ENCODE results near the gene ENPP1.
"Not testable (repeated sequence)": the region's sequence is repeated elsewhere in the genome, so short reads cannot be mapped to it uniquely, and the experiment has no call there.

Gene ENPP1

DNA sequence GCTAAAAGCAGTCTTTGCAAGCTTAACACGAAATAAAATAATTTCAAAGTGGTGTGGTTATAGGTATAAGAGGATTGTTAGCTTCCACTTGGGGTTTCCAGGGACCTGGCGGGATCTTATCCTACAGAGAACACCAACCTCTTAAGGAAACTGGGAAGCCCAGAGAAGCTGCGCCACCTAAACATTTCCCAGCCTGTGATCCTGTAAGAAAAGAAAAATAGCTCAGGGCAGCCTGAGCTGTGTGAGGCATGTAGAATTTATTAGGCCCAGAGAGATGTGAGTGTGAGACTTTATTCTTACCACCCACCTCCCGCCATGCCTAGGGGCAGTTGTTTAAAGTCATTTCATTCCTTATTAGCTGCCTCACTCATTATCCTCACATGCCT is 89.2 kb downstream of the ENPP1 start:
- no peaks in the 10 kb centered on the region for H3K9me3 Mint-ChIP-seq
- H3K4me1 Mint-ChIP-seq (ENCODE audit: low read depth), result no peaks in the 10 kb centered on the region
- H3K27ac Mint-ChIP-seq, result no peak overlapping the region
- H3K27me3 Mint-ChIP-seq, result peaks cover 15% of the 10 kb centered on the region
- no peak overlapping the region for H3K4me3 Mint-ChIP-seq
- no peaks in the 10 kb centered on the region for H3K36me3 Mint-ChIP-seq (ENCODE audit: low read depth)

DNA sequence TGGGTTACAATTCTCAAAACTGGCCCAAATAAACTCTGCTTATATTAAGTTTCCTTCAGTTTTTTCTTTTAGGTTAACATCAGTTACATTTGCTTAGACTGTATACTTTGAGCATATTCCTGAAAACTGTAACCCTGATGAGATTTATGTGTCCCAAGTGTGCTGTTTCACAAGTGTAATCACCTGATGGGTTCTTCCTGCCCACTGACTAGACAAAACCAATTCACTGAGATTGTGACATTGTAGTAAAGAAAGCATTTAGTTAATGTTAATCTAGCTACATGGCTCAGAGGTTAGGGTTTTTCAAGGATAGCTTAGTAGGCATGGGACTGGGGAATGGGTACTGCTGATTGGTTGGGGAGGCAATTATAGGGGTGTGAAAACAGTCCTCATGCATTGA is 89.8 kb downstream of the ENPP1 start:
- Mint-ChIP-seq H3K36me3 (ENCODE audit: low read depth) (no peaks in the 10 kb centered on the region), H3K4me1 (ENCODE audit: low read depth) (no peaks in the 10 kb centered on the region), H3K4me3 (no peak overlapping the region), H3K9me3 (no peaks in the 10 kb centered on the region), H3K27me3 (peaks cover 13% of the 10 kb centered on the region), H3K27ac (no peak overlapping the region)

DNA sequence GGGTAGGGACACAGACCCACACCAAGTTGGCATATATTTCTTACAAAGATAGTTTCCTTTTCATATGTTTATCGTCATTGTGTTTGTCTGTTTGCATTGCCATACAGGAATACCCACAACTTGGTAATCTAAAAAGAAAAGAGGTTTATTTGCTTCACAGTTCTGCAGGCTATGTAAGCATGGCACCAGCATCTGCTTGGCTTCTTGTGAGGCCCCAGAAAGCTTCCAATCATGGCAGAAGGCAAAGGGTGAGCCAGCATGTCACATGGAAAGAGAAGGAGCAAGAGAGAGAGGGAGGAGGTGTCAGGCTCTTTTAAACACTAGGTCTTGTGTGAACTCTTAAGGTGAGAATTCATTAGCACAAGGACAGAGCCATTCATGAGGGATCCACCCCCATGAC is 90.9 kb downstream of the ENPP1 start:
- Mint-ChIP-seq H3K27me3 (peaks cover 18% of the 10 kb centered on the region), H3K9me3 (no peaks in the 10 kb centered on the region), H3K4me3 (no peak overlapping the region), H3K27ac (no peak overlapping the region), H3K4me1 (ENCODE audit: low read depth) (no peaks in the 10 kb centered on the region), H3K36me3 (ENCODE audit: low read depth) (no peaks in the 10 kb centered on the region)

DNA sequence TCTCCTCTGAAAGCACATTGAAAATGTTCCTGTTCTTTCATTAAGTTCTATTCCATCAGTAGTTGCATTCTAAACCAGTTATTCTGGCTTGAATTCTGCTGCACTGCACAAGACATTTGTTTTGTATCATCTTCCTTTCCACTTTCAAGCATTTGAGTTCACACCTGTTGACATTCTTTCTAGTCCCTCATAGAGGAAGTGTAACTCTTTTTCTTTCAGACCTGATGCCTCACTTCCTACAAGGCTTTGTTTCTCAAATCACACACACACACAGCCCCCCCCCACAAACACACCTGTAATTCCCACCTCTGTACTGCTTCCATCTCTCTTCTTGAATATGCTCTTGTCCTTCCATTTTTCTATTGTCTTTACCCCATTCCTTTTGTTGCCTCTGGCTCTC is 92.4 kb downstream of the ENPP1 start:
- Mint-ChIP-seq H3K36me3 (ENCODE audit: low read depth) (no peaks in the 10 kb centered on the region), H3K4me1 (ENCODE audit: low read depth) (no peaks in the 10 kb centered on the region), H3K9me3 (no peaks in the 10 kb centered on the region), H3K4me3 (no peak overlapping the region), H3K27me3 (peaks cover 14% of the 10 kb centered on the region), H3K27ac (no peak overlapping the region)

DNA sequence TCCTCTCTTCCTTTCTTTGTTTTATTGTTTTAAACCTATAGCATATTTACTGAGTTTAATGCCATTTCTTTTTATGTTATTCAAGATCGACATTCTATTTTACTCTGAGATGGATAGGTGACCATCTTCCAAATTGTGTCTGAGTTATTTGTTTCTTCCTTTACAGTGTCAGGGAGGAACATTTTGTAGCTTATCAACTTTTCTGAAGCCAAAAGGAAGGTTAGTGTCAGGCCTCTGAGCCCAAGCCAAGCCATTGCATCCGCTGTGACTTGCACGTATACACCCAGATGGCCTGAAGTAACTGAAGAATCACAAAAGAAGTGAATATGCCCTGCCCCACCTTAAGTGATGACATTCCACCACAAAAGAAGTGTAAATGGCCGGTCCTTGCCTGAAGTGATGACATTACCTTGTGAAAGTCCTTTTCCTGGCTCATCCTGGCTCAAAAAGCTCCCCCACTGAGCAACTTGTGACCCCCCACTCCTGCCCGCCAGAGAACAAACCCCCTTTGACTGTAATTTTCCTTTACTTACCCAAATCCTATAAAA is 93.6 kb downstream of the ENPP1 start:
- not testable (repeated sequence) for H3K4me3 Mint-ChIP-seq; H3K27ac Mint-ChIP-seq; H3K36me3 Mint-ChIP-seq (ENCODE audit: low read depth); H3K4me1 Mint-ChIP-seq (ENCODE audit: low read depth); H3K9me3 Mint-ChIP-seq
- H3K27me3 Mint-ChIP-seq, result peaks cover 14% of the 10 kb centered on the region

DNA sequence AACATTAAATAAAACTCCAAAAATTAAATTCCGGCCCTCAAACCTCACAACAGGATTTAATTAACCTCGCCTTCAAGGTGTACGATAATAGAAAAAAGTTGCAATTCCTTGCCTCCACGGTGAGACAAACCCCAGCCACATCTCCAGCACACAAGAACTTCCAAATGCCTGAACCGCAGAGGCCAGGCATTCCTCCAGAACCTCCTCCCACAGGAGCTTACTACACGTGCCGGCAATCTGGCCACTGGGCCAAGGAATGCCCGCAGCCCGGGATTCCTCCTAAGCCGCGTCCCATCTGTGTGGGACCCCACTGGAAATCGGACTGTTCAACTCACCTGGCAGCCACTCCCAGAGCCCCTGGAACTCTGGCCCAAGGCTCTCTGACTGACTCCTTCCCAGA is 95.9 kb downstream of the ENPP1 start:
- not testable (repeated sequence) for H3K27ac Mint-ChIP-seq; H3K36me3 Mint-ChIP-seq (ENCODE audit: low read depth); H3K9me3 Mint-ChIP-seq

DNA sequence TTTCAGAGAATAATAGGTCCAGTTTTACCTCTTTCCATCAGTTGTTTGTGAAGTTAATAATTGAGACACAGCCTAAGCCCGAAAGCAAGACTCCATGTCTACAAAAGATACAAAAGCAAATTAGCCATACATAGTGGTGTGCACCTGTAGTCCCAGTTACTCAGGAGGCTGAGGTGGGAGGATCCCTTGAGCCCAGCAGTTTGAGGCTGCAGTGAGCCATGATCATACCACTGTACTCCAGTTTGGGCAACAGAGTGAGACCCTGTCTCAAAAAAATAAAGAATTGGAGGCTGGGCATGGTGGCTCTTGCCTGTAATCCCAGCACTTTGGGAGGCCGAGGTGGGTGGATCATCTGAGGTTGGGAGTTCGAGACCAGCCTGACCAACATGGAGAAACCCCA is 101.0 kb downstream of the ENPP1 start:
- H3K4me3 Mint-ChIP-seq; H3K36me3 Mint-ChIP-seq (ENCODE audit: low read depth); H3K9me3 Mint-ChIP-seq; H3K4me1 Mint-ChIP-seq (ENCODE audit: low read depth); H3K27ac Mint-ChIP-seq: not testable (repeated sequence)
- H3K27me3 Mint-ChIP-seq, result peaks cover 46% of the 10 kb centered on the region

More for the DNA sequence above, 95.9 kb downstream of the ENPP1 start:
- H3K4me3 Mint-ChIP-seq; H3K4me1 Mint-ChIP-seq (ENCODE audit: low read depth): not testable (repeated sequence)
- peaks cover 25% of the 10 kb centered on the region for H3K27me3 Mint-ChIP-seq

DNA sequence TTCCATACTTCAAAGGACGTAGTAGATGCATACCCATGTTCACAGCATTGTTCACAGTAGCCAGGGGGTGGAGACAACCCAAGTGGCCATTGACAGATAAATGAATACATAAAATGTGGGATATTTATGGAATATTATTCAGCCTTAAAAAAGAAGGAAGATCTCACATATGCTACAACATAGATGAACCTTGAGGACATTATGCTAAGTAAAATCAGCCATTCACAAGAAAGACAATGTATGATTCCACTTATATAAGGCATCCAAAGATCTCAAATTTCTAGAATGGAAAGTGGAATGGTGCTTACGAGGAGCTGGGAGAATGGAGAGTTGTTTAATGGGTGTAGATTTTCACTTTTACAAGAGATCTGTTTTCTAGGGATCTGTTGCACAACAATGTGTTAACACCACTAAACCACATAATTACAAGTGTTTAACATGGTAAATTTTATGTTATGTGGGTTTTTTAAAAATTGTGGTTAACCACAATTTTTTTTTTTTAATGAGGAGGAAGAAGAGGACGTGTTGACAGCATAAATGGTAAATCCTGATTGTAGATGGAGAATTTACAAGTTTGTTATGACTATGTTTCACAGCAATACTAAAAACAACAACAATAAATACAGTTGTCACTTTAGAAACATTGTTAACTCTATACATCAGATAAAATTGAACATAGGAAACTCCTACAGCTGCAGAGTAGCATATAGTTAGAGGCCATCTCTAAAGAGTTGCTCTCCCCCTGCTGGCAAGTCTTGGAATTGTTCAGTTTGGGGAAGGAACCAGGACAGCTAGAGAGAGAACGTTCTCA is 101.8 kb downstream of the ENPP1 start:
- no peak overlapping the region for H3K27ac Mint-ChIP-seq
- H3K9me3 Mint-ChIP-seq, result no peaks in the 10 kb centered on the region
- no peak overlapping the region for H3K4me3 Mint-ChIP-seq
- peaks cover 47% of the 10 kb centered on the region for H3K27me3 Mint-ChIP-seq
- H3K36me3 Mint-ChIP-seq (ENCODE audit: low read depth), result no peaks in the 10 kb centered on the region
- peaks cover 9% of the 10 kb centered on the region for H3K4me1 Mint-ChIP-seq (ENCODE audit: low read depth)

DNA sequence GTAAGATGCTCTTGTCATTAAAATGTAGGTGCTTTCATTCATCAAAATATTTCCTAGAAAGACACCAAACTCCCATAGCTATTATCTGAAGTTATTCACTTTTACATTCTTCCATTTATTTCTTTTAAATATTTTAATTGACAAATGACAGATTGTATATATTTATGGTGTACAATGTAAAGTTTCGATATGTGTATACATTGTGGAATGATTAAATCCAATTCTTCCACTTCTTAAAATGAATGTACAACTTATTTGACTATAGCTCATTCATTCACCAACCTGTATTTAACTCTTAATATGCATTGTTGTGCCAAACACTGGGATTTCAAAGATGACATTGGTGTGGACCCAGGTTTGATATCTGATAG is 102.4 kb downstream of the ENPP1 start:
- no peak overlapping the region for H3K27ac Mint-ChIP-seq
- no peak overlapping the region for H3K4me3 Mint-ChIP-seq
- peaks cover 49% of the 10 kb centered on the region for H3K27me3 Mint-ChIP-seq
- no peaks in the 10 kb centered on the region for H3K9me3 Mint-ChIP-seq
- peaks cover 9% of the 10 kb centered on the region for H3K4me1 Mint-ChIP-seq (ENCODE audit: low read depth)
- H3K36me3 Mint-ChIP-seq (ENCODE audit: low read depth), result no peaks in the 10 kb centered on the region

DNA sequence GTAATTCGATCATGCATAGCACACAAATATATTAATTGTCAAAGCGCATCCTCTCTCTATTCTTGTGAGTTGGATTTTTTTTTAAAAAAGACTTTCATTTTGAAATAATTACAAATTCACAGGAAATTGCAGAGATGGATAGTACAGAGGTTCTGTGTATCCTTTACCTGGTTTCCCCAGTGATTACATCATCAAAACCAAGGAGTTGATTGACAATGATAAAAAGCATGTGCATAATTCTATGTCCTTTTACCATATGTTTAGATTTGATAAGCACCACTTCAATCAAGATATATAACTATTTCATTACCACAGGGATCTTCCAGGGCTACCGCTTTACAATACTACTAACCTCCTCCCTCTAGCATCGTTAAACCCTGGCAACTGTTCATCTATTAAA is 103.1 kb downstream of the ENPP1 start:
- Mint-ChIP-seq H3K9me3 (peaks cover 2% of the 10 kb centered on the region), H3K36me3 (ENCODE audit: low read depth) (no peaks in the 10 kb centered on the region), H3K4me1 (ENCODE audit: low read depth) (peaks cover 9% of the 10 kb centered on the region), H3K27ac (no peak overlapping the region), H3K27me3 (peaks cover 56% of the 10 kb centered on the region), H3K4me3 (no peak overlapping the region)

DNA sequence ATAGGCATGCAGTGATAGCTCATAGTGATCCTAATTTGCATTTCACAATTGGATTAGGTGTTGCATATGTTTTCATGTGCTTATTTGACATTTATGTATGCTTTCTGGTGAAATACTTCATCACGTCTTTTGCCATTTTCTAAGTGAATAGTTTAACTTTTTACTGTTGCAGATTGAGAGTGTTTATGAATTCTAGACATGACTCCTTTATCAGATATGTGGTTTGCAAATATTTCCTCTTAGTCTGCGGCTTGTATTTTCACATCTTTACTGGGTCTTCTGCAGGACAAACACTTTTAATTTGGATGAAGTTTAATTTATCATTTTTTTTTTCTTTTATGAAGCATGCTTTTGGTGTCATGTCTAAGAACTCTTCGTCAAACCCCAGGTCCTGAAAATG is 104.1 kb downstream of the ENPP1 start:
- peaks cover 65% of the 10 kb centered on the region for H3K27me3 Mint-ChIP-seq
- peaks cover 19% of the 10 kb centered on the region for H3K4me1 Mint-ChIP-seq (ENCODE audit: low read depth)
- H3K4me3 Mint-ChIP-seq, result no peak overlapping the region
- no peaks in the 10 kb centered on the region for H3K36me3 Mint-ChIP-seq (ENCODE audit: low read depth)
- H3K9me3 Mint-ChIP-seq, result peaks cover 6% of the 10 kb centered on the region
- H3K27ac Mint-ChIP-seq, result no peak overlapping the region

DNA sequence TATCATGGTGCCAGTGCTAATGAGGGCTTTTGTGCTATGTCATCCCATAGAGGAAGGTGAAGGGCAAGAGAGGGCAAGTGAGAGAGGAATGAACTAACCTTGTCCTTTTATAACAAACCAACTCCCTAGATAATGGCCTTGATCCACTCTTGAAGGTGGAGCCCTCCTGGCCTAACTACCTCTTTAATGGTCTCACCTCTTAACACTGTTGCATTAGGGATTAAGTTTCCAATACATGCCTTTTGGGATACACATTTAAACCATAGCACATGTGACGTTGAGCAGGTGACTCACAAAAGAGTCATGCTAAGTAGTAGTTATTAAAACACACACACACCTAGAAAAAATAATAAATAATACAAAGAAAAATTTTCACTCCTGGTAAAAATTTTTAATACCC is 106.4 kb downstream of the ENPP1 start:
- H3K27ac Mint-ChIP-seq, result no peak overlapping the region
- peaks cover 6% of the 10 kb centered on the region for H3K9me3 Mint-ChIP-seq
- peaks cover 57% of the 10 kb centered on the region for H3K27me3 Mint-ChIP-seq
- peaks cover 31% of the 10 kb centered on the region for H3K4me1 Mint-ChIP-seq (ENCODE audit: low read depth)
- no peak overlapping the region for H3K4me3 Mint-ChIP-seq
- no peaks in the 10 kb centered on the region for H3K36me3 Mint-ChIP-seq (ENCODE audit: low read depth)

DNA sequence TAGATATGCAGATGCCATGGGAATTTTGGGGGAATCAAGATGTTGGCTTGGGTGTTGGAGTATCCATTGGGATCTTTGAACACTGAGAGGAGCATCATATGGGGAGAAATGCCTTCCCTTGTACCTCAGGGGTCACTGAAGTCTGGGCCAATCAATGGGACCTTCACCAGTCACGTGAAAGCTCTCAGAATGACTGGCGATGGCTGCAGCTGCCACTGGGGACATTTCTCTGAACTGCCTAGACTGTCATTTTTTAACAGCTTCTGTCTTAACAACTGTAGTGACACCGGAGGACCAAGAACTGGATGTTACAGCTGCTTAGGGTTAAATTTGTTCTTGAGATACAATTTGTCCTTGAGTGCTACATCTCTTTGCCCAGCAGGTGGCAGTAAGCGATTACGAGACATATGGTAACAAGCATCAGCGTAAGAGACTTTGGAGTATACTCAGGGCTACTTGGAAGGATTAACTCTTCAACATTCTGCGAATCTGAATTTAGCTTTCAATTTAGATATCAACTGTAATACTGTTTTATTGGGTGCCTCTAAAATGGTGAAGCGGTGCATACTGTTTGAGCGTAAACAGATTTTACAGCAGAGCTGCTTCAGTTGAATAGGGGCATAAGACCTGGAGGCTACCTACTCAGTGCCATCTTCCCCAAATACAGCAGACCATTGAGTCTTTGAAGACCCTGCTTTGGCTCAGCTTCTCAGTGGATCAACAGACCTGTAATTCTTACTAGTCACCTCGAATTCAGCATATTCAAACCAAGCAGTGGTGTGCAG is 107.3 kb downstream of the ENPP1 start:
- Mint-ChIP-seq H3K27ac (no peak overlapping the region), H3K27me3 (peaks cover 60% of the 10 kb centered on the region)

DNA sequence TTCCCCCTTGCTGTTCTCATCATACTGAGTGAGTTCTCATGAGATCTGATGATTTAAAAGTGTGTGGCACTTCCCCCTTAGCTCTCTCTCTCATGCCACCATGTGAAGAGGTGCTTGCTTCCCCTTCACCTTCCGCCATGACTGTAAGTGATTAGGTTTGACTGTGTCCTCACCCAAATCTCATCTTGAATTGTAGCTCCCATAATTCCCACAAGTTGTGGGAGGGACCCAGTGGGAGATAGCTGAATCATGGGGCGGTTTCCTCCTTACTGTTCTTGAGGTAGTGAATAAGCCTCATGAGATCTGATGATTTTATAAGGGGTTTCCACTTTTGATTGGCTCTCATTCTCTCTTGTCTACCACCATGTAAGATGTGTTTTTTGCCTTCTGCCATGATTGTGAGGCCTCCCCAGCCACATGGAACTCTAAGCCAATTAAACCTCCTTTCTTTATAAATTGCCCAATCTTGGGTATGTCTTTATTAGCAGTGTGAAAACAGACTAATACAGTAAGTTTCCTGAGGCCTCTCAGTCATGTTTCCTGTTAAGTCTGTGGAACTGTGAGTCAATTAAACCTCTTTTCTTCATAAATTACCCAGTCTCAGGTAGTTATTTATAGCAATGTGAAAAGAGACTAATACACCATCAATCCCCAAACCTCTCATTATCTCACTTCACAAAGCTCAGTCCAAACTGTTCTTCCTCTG is 108.4 kb downstream of the ENPP1 start:
- Mint-ChIP-seq H3K27me3 (peaks cover 53% of the 10 kb centered on the region), H3K4me1 (ENCODE audit: low read depth) (peaks cover 26% of the 10 kb centered on the region)
- H3K36me3 Mint-ChIP-seq (ENCODE audit: low read depth); H3K4me3 Mint-ChIP-seq; H3K9me3 Mint-ChIP-seq; H3K27ac Mint-ChIP-seq: not testable (repeated sequence)

More for the DNA sequence above, 107.3 kb downstream of the ENPP1 start:
- H3K4me1 Mint-ChIP-seq (ENCODE audit: low read depth), result peaks cover 26% of the 10 kb centered on the region
- H3K36me3 Mint-ChIP-seq (ENCODE audit: low read depth), result no peaks in the 10 kb centered on the region
- H3K4me3 Mint-ChIP-seq, result no peak overlapping the region
- peaks cover 6% of the 10 kb centered on the region for H3K9me3 Mint-ChIP-seq

DNA sequence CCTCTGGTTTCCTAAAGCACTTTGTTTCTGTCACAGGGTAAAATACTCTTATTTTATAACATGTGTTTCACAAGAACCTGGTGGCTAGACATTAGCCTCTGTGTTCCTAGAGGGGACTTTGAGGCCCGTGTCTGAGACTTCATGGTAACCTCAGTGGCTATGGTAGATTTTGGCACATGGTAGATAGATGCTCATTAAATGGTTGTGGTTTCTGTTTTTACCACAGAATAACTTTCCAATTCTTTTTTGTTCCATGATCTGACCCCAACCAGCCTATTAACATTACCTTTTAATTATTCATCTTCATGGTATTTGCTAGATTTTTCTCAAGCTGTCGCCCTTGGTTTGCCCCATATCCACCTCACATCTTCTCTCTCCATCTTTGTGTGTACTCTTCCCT is 109.0 kb downstream of the ENPP1 start:
- Mint-ChIP-seq H3K4me1 (ENCODE audit: low read depth) (peaks cover 25% of the 10 kb centered on the region), H3K27ac (no peak overlapping the region), H3K9me3 (peaks cover 14% of the 10 kb centered on the region), H3K27me3 (peaks cover 51% of the 10 kb centered on the region), H3K36me3 (ENCODE audit: low read depth) (no peaks in the 10 kb centered on the region), H3K4me3 (peak overlapping the region; percentile 0)

All from stimulated activated naive CD8-positive, alpha-beta T cell treated with anti-CD3 and anti-CD28 coated beads, Interleukin-15, Interleukin-2, amounts not matched to agents 100 ng/mL and 50 ng/mL, for 24 hours (primary cell).